ENCODE results near the gene MTG2. TPM values are rescaled to one million over a fixed set of nuclear protein-coding genes. Genes with fewer than 3 reads are reported as not detected.
"Not testable (repeated sequence)": the region's sequence is repeated elsewhere in the genome, so short reads cannot be mapped to it uniquely, and the experiment has no call there.

MTG2 gene
- total RNA-seq, 1 donor from 2014 or later, result 14.9 TPM

GRCh38 chr20:62146019-62146755 lies 36.6 kb upstream of the MTG2 start:
- no peak for DNase-seq (ENCODE audit: low read depth)
- H3K4me3 ChIP-seq (ENCODE audit: low read depth, low read length), result no peak overlapping the region
- TF ChIP-seq CTCF (conservative IDR thresholded peaks at IDR 0.05; ENCODE audit: low read depth, low read length), result no peak

GRCh38 chr20:62147125-62147524 lies 35.7 kb upstream of the MTG2 start:
- no peak for TF ChIP-seq CTCF (conservative IDR thresholded peaks at IDR 0.05; ENCODE audit: low read depth, low read length)
- no peak overlapping the region for H3K4me3 ChIP-seq (ENCODE audit: low read depth, low read length)

GRCh38 chr20:62147528-62147927 lies 35.3 kb upstream of the MTG2 start:
- no peak for TF ChIP-seq CTCF (conservative IDR thresholded peaks at IDR 0.05; ENCODE audit: low read depth, low read length)
- H3K4me3 ChIP-seq (ENCODE audit: low read depth, low read length), result no peak overlapping the region
- no peak for DNase-seq (ENCODE audit: low read depth)

More at GRCh38 chr20:62147125-62147524, 35.7 kb upstream of the MTG2 start:
- no peak for DNase-seq (ENCODE audit: low read depth)

GRCh38 chr20:62148383-62148782 lies 34.4 kb upstream of the MTG2 start:
- not testable (repeated sequence) for DNase-seq (ENCODE audit: low read depth); H3K4me3 ChIP-seq (ENCODE audit: low read depth, low read length)

GRCh38 chr20:62148908-62149314 lies 33.9 kb upstream of the MTG2 start:
- DNase-seq (ENCODE audit: low read depth), result no peak
- no peak for TF ChIP-seq CTCF (conservative IDR thresholded peaks at IDR 0.05; ENCODE audit: low read depth, low read length)
- no peak overlapping the region for H3K4me3 ChIP-seq (ENCODE audit: low read depth, low read length)

- no peak for TF ChIP-seq CTCF (conservative IDR thresholded peaks at IDR 0.05; ENCODE audit: low read depth, low read length)
- no peak for DNase-seq (ENCODE audit: low read depth)
- H3K4me3 ChIP-seq (ENCODE audit: low read depth, low read length), result no peak overlapping the region
Measured at GRCh38 chr20:62149532-62150309, 33.1 kb upstream of the MTG2 start.

- no peak for DNase-seq (ENCODE audit: low read depth)
- no peak for TF ChIP-seq CTCF (conservative IDR thresholded peaks at IDR 0.05; ENCODE audit: low read depth, low read length)
- H3K4me3 ChIP-seq (ENCODE audit: low read depth, low read length), result no peak overlapping the region
Measured at GRCh38 chr20:62150310-62150575, 32.6 kb upstream of the MTG2 start.

Measured in epithelial cell of proximal tubule (primary cell).